ENCODE measurements around the gene PIKFYVE. TPM values are rescaled to one million over a fixed set of nuclear protein-coding genes. Genes with fewer than 3 reads are reported as not detected.
"Not testable (repeated sequence)": the region's sequence is repeated elsewhere in the genome, so short reads cannot be mapped to it uniquely, and the experiment has no call there.

Gene PIKFYVE
- total and polyA plus RNA-seq, 11 donors, result 4.2 to 31.4 (median 20.2) TPM

DNA sequence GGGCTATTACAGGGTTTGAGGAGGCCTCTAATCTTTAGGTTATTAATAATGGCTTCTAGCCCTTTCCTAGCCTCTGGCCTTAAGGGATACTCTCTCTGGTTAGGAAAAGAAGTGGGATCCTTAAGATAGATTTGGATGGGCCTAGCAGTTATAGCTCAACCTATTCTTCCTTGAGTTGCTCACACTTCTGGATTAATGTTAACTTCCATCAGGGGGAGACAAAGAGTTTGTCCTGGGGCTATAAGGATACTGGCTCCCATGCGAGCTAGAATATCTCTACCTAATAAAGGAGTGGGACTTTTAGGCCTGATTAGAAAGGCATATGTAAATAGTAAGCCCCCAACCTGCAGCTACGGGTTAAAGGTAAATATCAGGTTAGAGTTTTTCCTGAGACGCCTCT is 126.2 kb downstream of the PIKFYVE start:
- Histone ChIP-seq H3K4me3 (no peak overlapping the region), H3K4me1 (no peaks in the 10 kb centered on the region), H3K36me3 (no peaks in the 10 kb centered on the region), H3K27ac (no peak overlapping the region), H3K27me3 (no peaks in the 10 kb centered on the region), H3K9me3 (peaks cover 0 to 24% (median 7%) of the 10 kb centered on the region in 12 donors)
- no peak for TF ChIP-seq POLR2A (IDR thresholded peaks at IDR 0.05)
- TF ChIP-seq, protein P1, sequence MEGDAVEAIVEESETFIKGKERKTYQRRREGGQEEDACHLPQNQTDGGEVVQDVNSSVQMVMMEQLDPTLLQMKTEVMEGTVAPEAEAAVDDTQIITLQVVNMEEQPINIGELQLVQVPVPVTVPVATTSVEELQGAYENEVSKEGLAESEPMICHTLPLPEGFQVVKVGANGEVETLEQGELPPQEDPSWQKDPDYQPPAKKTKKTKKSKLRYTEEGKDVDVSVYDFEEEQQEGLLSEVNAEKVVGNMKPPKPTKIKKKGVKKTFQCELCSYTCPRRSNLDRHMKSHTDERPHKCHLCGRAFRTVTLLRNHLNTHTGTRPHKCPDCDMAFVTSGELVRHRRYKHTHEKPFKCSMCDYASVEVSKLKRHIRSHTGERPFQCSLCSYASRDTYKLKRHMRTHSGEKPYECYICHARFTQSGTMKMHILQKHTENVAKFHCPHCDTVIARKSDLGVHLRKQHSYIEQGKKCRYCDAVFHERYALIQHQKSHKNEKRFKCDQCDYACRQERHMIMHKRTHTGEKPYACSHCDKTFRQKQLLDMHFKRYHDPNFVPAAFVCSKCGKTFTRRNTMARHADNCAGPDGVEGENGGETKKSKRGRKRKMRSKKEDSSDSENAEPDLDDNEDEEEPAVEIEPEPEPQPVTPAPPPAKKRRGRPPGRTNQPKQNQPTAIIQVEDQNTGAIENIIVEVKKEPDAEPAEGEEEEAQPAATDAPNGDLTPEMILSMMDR (IDR thresholded peaks at IDR 0.05), result no peak
- DNase-seq (no peak), ATAC-seq (no peak)
- intact Hi-C loops (cut with DNase I), result no loop called here
- 77 to 94% (median 82%) methylated on average over 3 of the region's 3 CpGs for WGBS, 4 donors

DNA sequence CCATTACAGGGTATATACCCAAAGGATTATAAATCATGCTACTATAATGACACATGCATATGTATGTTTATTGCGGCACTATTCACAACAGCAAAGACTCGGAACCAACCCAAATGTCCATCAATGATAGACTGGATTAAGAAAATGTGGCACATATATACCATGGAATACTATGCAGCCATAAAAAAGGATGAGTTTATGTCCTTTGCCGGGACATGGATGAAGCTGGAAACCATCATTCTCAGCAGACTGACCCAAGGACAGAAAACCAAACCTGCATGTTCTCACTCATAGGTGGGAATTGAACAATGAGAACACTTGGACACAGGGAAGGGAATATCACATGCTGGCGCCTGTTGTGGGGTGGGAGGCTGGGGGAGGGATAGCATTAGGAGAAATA is 130.7 kb downstream of the PIKFYVE start:
- H3K4me3 ChIP-seq; intact Hi-C loops (cut with DNase I); H3K27ac ChIP-seq; DNase-seq; ATAC-seq; H3K36me3 ChIP-seq; H3K4me1 ChIP-seq: not testable (repeated sequence)
- WGBS, 4 donors, result 93 to 96% (median 94%) methylated on average over 4 of the region's 4 CpGs
- peaks cover 0 to 24% (median 7%) of the 10 kb centered on the region in 12 donors for H3K9me3 ChIP-seq
- peaks cover 0 to 17% (median 3%) of the 10 kb centered on the region in 9 donors for H3K27me3 ChIP-seq

DNA sequence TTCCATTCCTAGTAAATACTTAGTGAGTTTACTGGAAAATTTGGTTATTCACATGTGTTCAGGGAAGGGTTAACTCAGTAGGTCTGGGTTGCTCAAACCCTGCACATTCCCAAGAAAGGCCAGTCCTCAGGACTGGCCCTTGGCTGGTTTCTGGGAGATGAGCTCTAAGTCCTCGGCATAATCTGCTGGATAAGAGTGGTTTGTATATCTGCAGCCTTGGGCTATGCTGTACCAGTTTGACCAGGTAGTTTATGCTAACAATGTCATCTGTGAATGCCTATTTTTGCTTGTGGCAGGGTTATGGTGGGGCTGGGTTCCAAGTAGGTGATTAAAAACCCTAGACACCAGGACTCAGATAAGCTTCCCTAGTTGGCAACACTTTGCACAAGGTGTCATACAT is 133.1 kb downstream of the PIKFYVE start:
- Histone ChIP-seq H3K9me3 (peaks cover 0 to 14% (median 3%) of the 10 kb centered on the region in 12 donors), H3K4me1 (no peaks in the 10 kb centered on the region), H3K27me3 (peaks cover 0 to 31% (median 3%) of the 10 kb centered on the region in 9 donors), H3K36me3 (no peaks in the 10 kb centered on the region), H3K4me3 (no peak overlapping the region), H3K27ac (no peak overlapping the region)
- no peak for DNase-seq
- no peak for TF ChIP-seq POLR2A (IDR thresholded peaks at IDR 0.05)
- TF ChIP-seq, protein P1 (IDR thresholded peaks at IDR 0.05), result no peak
- no peak for ATAC-seq
- WGBS, 4 donors, result 55 to 58% (median 56%) methylated on average over 1 of the region's 1 CpG
- intact Hi-C loops (cut with DNase I), result no loop called here

DNA sequence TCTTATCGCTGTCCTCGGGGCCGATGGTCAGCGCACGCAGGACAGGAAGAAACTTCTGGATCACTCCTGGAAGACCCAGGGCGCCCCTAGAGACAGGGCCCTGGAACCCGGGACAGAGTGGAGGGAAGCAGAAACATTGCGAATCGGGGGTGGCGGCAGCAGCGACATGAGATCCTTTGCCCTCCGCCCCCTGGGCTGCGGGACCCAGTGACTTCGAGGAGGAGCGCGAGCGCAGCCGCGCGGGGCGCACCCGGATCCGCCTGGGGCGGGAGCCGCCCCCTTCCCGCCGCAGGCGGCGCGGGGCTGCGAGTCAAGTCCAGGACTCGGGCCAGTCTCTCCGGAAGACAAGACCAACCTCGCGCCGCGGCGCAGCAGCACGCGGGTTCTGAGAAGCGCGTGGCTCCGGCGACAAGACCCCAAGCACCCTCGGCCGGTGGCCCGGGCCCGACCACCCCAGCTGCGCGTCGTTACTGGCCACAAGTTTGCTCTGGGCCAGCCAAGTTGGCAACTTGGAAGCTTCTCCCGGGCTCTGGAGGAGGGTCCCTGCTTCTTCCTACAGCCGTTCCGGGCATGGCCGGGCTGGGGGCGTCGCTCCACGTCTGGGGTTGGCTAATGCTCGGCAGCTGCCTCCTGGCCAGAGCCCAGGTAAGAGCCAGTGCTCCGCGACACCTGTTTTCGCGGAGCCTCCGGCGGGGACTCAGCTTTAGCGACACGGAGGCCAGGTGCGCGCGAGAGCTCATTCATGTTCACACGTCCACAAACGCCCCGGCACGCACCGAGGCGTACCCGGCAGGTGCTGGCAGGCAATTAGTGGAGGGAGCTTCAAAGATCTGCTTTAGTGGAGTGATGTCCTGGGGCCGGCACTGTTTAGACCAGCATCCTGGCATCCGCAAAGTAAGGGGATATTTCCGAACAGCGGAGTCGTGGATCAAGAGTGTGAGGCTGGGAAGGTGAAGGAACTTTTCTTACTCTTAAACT is 140.7 kb downstream of the PIKFYVE start, which contains the start of gene PTH2R:
TSS of gene PTH2R (plus strand) at position 319 of the 978 bp plus-strand sequence. CDS start at position 571, 252 bp downstream.
- DNase-seq (peak in 1 of 5 donors; percentile 47), ATAC-seq (peak in 1 of 4 donors; percentile 24)
- peak within 1 kb of the TSS; percentile 1 to 31 (median 12) for H3K4me3 ChIP-seq
- intact Hi-C loops (cut with DNase I), result loop anchor here in 2 of 10 donors (10.0 kb wide), 2 partner anchors 918 to 1018 kb away; partner anchors contain the start of gene MAP2 (in 1 of the 2)
- H3K27me3 ChIP-seq, result peaks cover 11 to 76% (median 30%) of the 10 kb centered on the region in 9 donors
- H3K36me3 ChIP-seq, result no peaks in the 10 kb centered on the region
- peaks cover 0 to 10% (median 6%) of the 10 kb centered on the region in 12 donors for H3K4me1 ChIP-seq
- H3K9me3 ChIP-seq, result no peaks in the 10 kb centered on the region
- WGBS, 4 donors, result 3 to 20% (median 5%) methylated on average over 26 to 82 of the region's 82 CpGs
- no peak within 1 kb of the TSS for H3K27ac ChIP-seq
- TF ChIP-seq, protein P1 (IDR thresholded peaks at IDR 0.05), result no peak
- TF ChIP-seq POLR2A (IDR thresholded peaks at IDR 0.05), result no peak

All from heart left ventricle (tissue), 16 donors.